Measurements from ENCODE around the gene ACIN1.

- no peak for TF ChIP-seq POLR2A (IDR thresholded peaks at IDR 0.05)
- TF ChIP-seq CTCF (IDR thresholded peaks at IDR 0.05) = peak; percentile 40 to 57 (median 42)
Observed at GRCh38 chr14:23076785-23077408, 18.0 kb downstream of the ACIN1 start.

Measured in testis (tissue), 2 donors.